B cell (primary cell): Measurements from ENCODE around the gene C16orf86. TPM values are rescaled to one million over a fixed set of nuclear protein-coding genes. Genes with fewer than 3 reads are reported as not detected.

Source experiments
- ATAC-seq: fragments of 200-7000 bp; cut with Tn5 transposase; one replicate; pipeline ENCODE4 v1.10.0; 2021; ENCODE audit warnings: low read depth, mild to moderate bottlenecking, moderate number of reproducible peaks, moderate library complexity
- CTCF ChIA-PET: fragments of 350-600 bp; sonication (Branson Sonifier 250); formaldehyde crosslinking; loops from one replicate; lab custom pipeline; 2021; ENCODE audit warnings: antibody characterized with exemption, inconsistent platforms; lab: Charles Lee
- POLR2A ChIA-PET: fragments of 350-600 bp; sonication (Branson Sonifier 250); formaldehyde crosslinking; loops from one replicate; lab custom pipeline; 2021; ENCODE audit warnings: antibody characterized with exemption; lab: Charles Lee
- DNase-seq: peaks from one replicate; pipeline ENCODE4 v3.0.0; 2013
- H2AFZ ChIP-seq: 2 replicates; pipeline ENCODE4 v1.6.1; 2012; ENCODE audit warnings: mild to moderate bottlenecking, low read depth, low read length; ENCODE audit not compliant: insufficient read depth, poor library complexity, severe bottlenecking
- H3K27ac ChIP-seq, 2 donors: 1 replicate in 1 of 2; 2 replicates in 1 of 2; pipeline ENCODE4 v1.5.1; 2012 to 2013; ENCODE audit warnings: low read length in 2 of 2, mild to moderate bottlenecking in 2 of 2, moderate library complexity in 1 of 2
- H3K27me3 ChIP-seq, 4 experiments: fragments of 200-600 bp in 1 of 4; sonication (generic) in 1 of 4; replicated peaks in 1 of 4; 1 replicate in 2 of 4; 2 replicates in 2 of 4; pipeline versions ENCODE4 v1.6.1 to v1.7.0; 2013 to 2016; ENCODE audit warnings: low read length in 3 of 4, mild to moderate bottlenecking in 2 of 4, mixed read lengths in 1 of 4, moderate library complexity in 1 of 4; ENCODE audit not compliant: insufficient read depth in 4 of 4, control insufficient read depth in 3 of 4; ENCODE audit errors: control extremely low read depth in 1 of 4
- H3K36me3 ChIP-seq, 2 experiments: replicated peaks in 1 of 2; 1 replicate in 1 of 2; 2 replicates in 1 of 2; pipeline versions ENCODE4 v1.6.1 to v1.7.1; 2013; ENCODE audit warnings: low read length in 1 of 2; ENCODE audit not compliant: insufficient read depth in 2 of 2, control insufficient read depth in 1 of 2; ENCODE audit errors: control extremely low read depth in 1 of 2, extremely low read depth in 1 of 2
- H3K4me1 ChIP-seq, 2 donors: fragments of 200-600 bp in 1 of 2; sonication (generic) in 1 of 2; 1 replicate in 1 of 2; 2 replicates in 1 of 2; pipeline versions ENCODE4 v1.5.1 to v1.6.1; 2013 to 2017; ENCODE audit warnings: low read length in 2 of 2; ENCODE audit not compliant: control insufficient read depth in 2 of 2, insufficient read depth in 2 of 2
- H3K4me2 ChIP-seq: replicated peaks from 2 replicates; pipeline ENCODE3; 2012; ENCODE audit warnings: mild to moderate bottlenecking, low read depth, low read length; ENCODE audit not compliant: poor library complexity, severe bottlenecking
- H3K4me3 ChIP-seq, 5 experiments: fragments of 200-600 bp in 1 of 5; sonication (generic) in 1 of 5; 1 replicate in 3 of 5; 2 replicates in 2 of 5; pipeline versions ENCODE4 v1.5.1 to v1.7.0; 2011 to 2016; ENCODE audit warnings: low read length in 4 of 5, mild to moderate bottlenecking in 4 of 5, low read depth in 2 of 5, control low read depth in 1 of 5, moderate library complexity in 1 of 5; ENCODE audit not compliant: insufficient read depth in 1 of 5; ENCODE audit errors: control extremely low read depth in 1 of 5, extremely low read depth in 1 of 5
- H3K79me2 ChIP-seq: fragments of 200-600 bp; sonication (generic); one replicate; pipeline ENCODE4 v1.6.0; 2016; ENCODE audit warnings: low read length; ENCODE audit not compliant: control insufficient read depth, insufficient read depth
- H3K9ac ChIP-seq: fragments of 200-600 bp; sonication (generic); 2 replicates; pipeline ENCODE4 v1.6.1; 2017; ENCODE audit warnings: mild to moderate bottlenecking, low read length, moderate library complexity
- H3K9me3 ChIP-seq, 3 donors: one replicate each; pipeline versions ENCODE4 v1.6.1 to v1.7.1; 2013; ENCODE audit warnings: low read length in 2 of 3; ENCODE audit not compliant: control insufficient read depth in 2 of 3, insufficient read depth in 1 of 3; ENCODE audit errors: control extremely low read depth in 1 of 3
- H4K20me1 ChIP-seq: 2 replicates; pipeline ENCODE4 v1.6.0; 2012; ENCODE audit warnings: mild to moderate bottlenecking, low read length; ENCODE audit not compliant: insufficient read depth, control insufficient read depth, poor library complexity, severe bottlenecking
- H3K27ac Mint-ChIP-seq: one replicate; pipeline ENCODE4 v1.8.0; 2021; ENCODE audit warnings: mixed read lengths
- H3K27me3 Mint-ChIP-seq: one replicate; pipeline ENCODE4 v1.8.0; 2021; ENCODE audit warnings: mixed read lengths
- H3K4me1 Mint-ChIP-seq: one replicate; pipeline ENCODE4 v1.8.0; 2021; ENCODE audit warnings: mixed read lengths
- H3K4me3 Mint-ChIP-seq: one replicate; pipeline ENCODE4 v1.8.0; 2021; ENCODE audit warnings: mixed read lengths
- H3K9me3 Mint-ChIP-seq: one replicate; pipeline ENCODE4 v1.8.0; 2022; ENCODE audit warnings: mixed read lengths; ENCODE audit not compliant: insufficient read depth
- EZH2 ChIP-seq: IDR thresholded peaks from 2 replicates; pipeline ENCODE4 v1.6.1; 2012; ENCODE audit warnings: borderline replicate concordance, low read depth, mild to moderate bottlenecking, moderate library complexity, low read length; ENCODE audit not compliant: insufficient read depth, poor library complexity, severe bottlenecking
- WGBS: methylation state at CpG from one replicate; pipeline ENCODE4 v1.1.5; 2013; ENCODE audit warnings: missing lambda C conversion rate; ENCODE audit not compliant: insufficient coverage; 5-methylcytosine and 5-hydroxymethylcytosine counted together
- intact Hi-C: fragments of 100-400 bp; cut with micrococcal nuclease; formaldehyde crosslinking; loops from one replicate; pipeline ENCODE4 v1.10.0; 2022
- polyA plus RNA-seq: library from polyadenylated mRNA; depleted of rRNA; stranded (reverse); fragments of >200 nt; gene quantifications from 2 replicates; pipeline ENCODE4 v1.2.3, GENCODE V29; 2012
- total RNA-seq, 2 donors: library from RNA; stranded (reverse); fragments of 120-200 nt in 1 of 2; gene quantifications; 1 replicate in 1 of 2; 2 replicates in 1 of 2; pipeline versions ENCODE4 v1.2.3 to v1.2.4, GENCODE V29; 2013 to 2022
- TF ChIP-seq, protein P1 (sequence below): fragments of 200-600 bp; IDR thresholded peaks from one replicate; pipeline ENCODE4 v1.8.0; 2022; ENCODE audit warnings: antibody characterized with exemption, mild to moderate bottlenecking

The C16orf86 gene
- total and polyA plus RNA-seq, 2 donors (not counting 1 experiment from before 2014, with no cell fraction given): 9.9 to 18.0 TPM

DNA sequence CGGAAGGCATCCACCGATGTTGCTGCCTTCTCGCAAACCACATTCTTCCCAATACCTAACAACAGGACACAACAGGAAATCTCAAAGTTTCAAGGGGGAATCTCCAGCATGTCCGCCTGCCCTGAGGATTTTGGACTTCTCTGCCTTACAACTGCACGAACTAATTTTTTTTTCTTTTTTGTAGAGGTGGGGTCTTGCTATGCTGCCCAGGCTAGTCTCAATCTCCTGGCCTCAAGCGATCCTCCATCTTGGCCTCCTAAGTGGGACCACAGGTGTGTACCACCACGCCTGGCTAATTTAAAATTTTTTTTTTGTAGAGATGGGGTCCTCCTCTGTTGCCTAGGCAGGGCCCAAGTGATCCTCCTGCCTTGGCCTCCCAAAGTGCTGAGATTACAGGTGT lies 9.4 kb downstream of the C16orf86 start:
- no peaks in the 10 kb centered on the region for H4K20me1 ChIP-seq
- ChIA-PET POLR2A (no interaction called here), CTCF (interaction anchor here (1.7 kb wide), 2 partner anchors 141 to 285 kb away, joined by 3 to 5 read pairs; no protein-coding TSS in a partner anchor)
- H3K4me1 ChIP-seq: peaks cover 7 to 17% of the 10 kb centered on the region in 2 donors
- Mint-ChIP-seq H3K9me3 (no peaks in the 10 kb centered on the region), H3K4me1 (peaks cover 21% of the 10 kb centered on the region), H3K27me3 (no peaks in the 10 kb centered on the region), H3K27ac (no peak overlapping the region), H3K4me3 (no peak overlapping the region)
- no peak overlapping the region for H3K4me2 ChIP-seq
- no peak overlapping the region for H3K27ac ChIP-seq
- H3K27me3 ChIP-seq: no peaks in the 10 kb centered on the region
- no peaks in the 10 kb centered on the region for H3K9me3 ChIP-seq
- no peak overlapping the region for H3K4me3 ChIP-seq
- intact Hi-C loops: no loop called here
- no peak overlapping the region for H3K9ac ChIP-seq
- no peak for TF ChIP-seq EZH2
- TF ChIP-seq, protein P1, sequence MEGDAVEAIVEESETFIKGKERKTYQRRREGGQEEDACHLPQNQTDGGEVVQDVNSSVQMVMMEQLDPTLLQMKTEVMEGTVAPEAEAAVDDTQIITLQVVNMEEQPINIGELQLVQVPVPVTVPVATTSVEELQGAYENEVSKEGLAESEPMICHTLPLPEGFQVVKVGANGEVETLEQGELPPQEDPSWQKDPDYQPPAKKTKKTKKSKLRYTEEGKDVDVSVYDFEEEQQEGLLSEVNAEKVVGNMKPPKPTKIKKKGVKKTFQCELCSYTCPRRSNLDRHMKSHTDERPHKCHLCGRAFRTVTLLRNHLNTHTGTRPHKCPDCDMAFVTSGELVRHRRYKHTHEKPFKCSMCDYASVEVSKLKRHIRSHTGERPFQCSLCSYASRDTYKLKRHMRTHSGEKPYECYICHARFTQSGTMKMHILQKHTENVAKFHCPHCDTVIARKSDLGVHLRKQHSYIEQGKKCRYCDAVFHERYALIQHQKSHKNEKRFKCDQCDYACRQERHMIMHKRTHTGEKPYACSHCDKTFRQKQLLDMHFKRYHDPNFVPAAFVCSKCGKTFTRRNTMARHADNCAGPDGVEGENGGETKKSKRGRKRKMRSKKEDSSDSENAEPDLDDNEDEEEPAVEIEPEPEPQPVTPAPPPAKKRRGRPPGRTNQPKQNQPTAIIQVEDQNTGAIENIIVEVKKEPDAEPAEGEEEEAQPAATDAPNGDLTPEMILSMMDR: no peak
- DNase-seq (no peak), ATAC-seq (no peak)
- no peaks in the 10 kb centered on the region for H3K79me2 ChIP-seq
- H3K36me3 ChIP-seq: no peaks in the 10 kb centered on the region
- no peak overlapping the region for H2AFZ ChIP-seq
- WGBS: 100% methylated on average over 3 of the region's 7 CpGs

DNA sequence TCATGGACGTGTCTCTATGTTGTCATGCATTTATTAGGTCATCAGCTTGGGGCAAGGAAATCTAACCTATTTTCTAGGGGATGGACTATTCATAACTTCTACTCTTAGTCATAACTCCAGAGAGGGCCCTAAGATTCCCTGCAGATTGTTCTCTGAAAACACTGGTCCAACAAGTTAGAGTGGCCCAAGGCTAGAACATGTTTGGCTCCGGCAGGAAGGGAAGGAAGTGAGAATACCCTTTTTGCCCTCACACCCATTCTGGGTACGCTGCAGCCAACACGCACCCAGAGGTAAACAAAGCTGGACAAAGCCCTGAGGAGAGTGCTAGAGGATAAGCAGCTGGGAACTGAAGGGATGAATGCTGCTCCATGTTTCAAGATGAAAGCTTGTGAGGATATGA lies 9.9 kb downstream of the C16orf86 start:
- ChIA-PET CTCF (interaction anchor here (0.9 to 1.7 kb wide), 6 partner anchors 131 to 364 kb away, joined by 3 to 5 read pairs (median 3); partner anchors contain the start of genes NRN1L and TSNAXIP1), POLR2A (no interaction called here)
- Histone ChIP-seq H3K9me3 (no peaks in the 10 kb centered on the region), H3K9ac (no peak overlapping the region), H3K4me2 (no peak overlapping the region), H3K79me2 (no peaks in the 10 kb centered on the region), H4K20me1 (no peaks in the 10 kb centered on the region), H3K4me1 (peaks cover 7 to 17% of the 10 kb centered on the region in 2 donors), H3K36me3 (no peaks in the 10 kb centered on the region), H3K27me3 (no peaks in the 10 kb centered on the region), H3K27ac (no peak overlapping the region), H2AFZ (no peak overlapping the region), H3K4me3 (no peak overlapping the region)
- Mint-ChIP-seq H3K4me1 (peaks cover 21% of the 10 kb centered on the region), H3K9me3 (no peaks in the 10 kb centered on the region), H3K4me3 (no peak overlapping the region), H3K27ac (no peak overlapping the region), H3K27me3 (no peaks in the 10 kb centered on the region)
- WGBS: 90% methylated on average over 2 of the region's 4 CpGs
- ATAC-seq: no peak
- intact Hi-C loops: no loop called here
- DNase-seq: no peak
- no peak for TF ChIP-seq EZH2
- TF ChIP-seq, protein P1: no peak
